Activated B cell treated with CpG ODN at 0.5 μM for 24 hours (primary cell): ENCODE results near the gene DCST1. TPM values are rescaled to one million over a fixed set of nuclear protein-coding genes. Genes with fewer than 3 reads are reported as not detected.
A peak's percentile ranks its signal among the peaks of the same experiment; 100 is the strongest.

Experiments used
- ATAC-seq: fragments of 200-7000 bp; cut with Tn5 transposase; one replicate; pipeline ENCODE4 v1.10.0; 2021; ENCODE audit warnings: low read depth, mild to moderate bottlenecking, moderate library complexity
- CTCF ChIA-PET: fragments of 350-600 bp; sonication (Branson Sonifier 250); formaldehyde crosslinking; loops from one replicate; lab custom pipeline; 2021; ENCODE audit warnings: antibody characterized with exemption; lab: Charles Lee
- POLR2A ChIA-PET: fragments of 350-600 bp; sonication (Branson Sonifier 250); formaldehyde crosslinking; loops from one replicate; lab custom pipeline; 2021; ENCODE audit warnings: antibody characterized with exemption; lab: Charles Lee
- DNase-seq: peaks from one replicate; pipeline ENCODE4 v3.0.0; 2022
- H3K27ac Mint-ChIP-seq: one replicate; pipeline ENCODE4 v1.8.0; 2020; ENCODE audit warnings: mixed read lengths
- H3K27me3 Mint-ChIP-seq: one replicate; pipeline ENCODE4 v1.8.0; 2021; ENCODE audit warnings: mixed read lengths
- H3K36me3 Mint-ChIP-seq: one replicate; pipeline ENCODE4 v1.8.0; 2021; ENCODE audit warnings: low read depth, mixed read lengths
- H3K4me1 Mint-ChIP-seq: one replicate; pipeline ENCODE4 v1.8.0; 2021; ENCODE audit warnings: mixed read lengths
- H3K4me3 Mint-ChIP-seq: one replicate; pipeline ENCODE4 v1.8.0; 2020; ENCODE audit warnings: mild to moderate bottlenecking, mixed read lengths
- H3K9me3 Mint-ChIP-seq: one replicate; pipeline ENCODE4 v1.8.0; 2020; ENCODE audit warnings: mixed read lengths
- intact Hi-C: fragments of 100-400 bp; cut with micrococcal nuclease; formaldehyde crosslinking; loops from one replicate; pipeline ENCODE4 v1.15.1; 2024
- total RNA-seq: library from RNA; stranded (reverse); gene quantifications from 2 replicates; pipeline ENCODE4 v1.2.3, GENCODE V29; 2022
- TF ChIP-seq, protein P1 (sequence below): fragments of 200-600 bp; IDR thresholded peaks from one replicate; pipeline ENCODE4 v1.8.0; 2022; ENCODE audit warnings: antibody characterized with exemption, mild to moderate bottlenecking

The DCST1 gene
- total RNA-seq, 1 donor from 2014 or later, result not detected

DNA sequence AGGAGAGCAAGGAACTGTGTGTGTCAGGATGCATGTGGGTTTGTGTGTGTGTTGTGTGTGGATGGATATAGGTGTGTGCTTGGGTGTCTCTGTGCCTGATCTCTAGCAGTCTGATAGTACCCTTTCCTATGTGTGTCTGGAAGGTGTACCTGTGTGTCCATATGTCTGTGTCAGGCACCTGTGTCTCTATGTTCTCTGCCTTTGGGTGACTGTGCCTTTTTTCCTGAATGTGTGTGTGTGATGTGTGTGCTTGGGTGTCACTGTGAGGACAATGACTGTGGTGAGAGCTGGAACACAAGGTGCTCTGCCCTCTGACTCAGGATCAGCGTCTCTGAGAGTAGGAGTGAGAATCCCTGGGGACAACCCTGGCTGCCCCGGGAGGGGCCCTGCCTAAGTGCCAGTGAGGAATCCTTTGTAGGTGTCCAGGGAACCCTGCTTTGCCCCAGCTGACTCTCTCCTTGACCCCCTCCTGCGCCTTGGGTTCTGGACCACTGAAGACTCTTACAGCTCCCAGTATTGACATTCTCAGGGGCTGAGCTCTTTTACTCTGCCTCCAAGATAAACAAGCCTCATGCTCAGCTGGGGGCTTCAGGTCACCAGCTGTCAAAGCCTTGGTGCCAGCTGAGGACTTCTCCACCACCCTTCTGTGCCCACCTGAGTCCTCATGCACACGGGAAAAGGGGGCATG, 44.3 kb downstream of the DCST1 start:
- ChIA-PET CTCF (interaction anchor here (1.4 kb wide), 1 partner anchor 16 kb away, joined by 4 read pairs; no protein-coding TSS in a partner anchor), POLR2A (interaction anchor here (0.6 to 1.3 kb wide), 4 partner anchors 13 to 590 kb away, joined by 3 to 4 read pairs (median 3); partner anchors contain the start of gene EFNA4)
- TF ChIP-seq, protein P1, sequence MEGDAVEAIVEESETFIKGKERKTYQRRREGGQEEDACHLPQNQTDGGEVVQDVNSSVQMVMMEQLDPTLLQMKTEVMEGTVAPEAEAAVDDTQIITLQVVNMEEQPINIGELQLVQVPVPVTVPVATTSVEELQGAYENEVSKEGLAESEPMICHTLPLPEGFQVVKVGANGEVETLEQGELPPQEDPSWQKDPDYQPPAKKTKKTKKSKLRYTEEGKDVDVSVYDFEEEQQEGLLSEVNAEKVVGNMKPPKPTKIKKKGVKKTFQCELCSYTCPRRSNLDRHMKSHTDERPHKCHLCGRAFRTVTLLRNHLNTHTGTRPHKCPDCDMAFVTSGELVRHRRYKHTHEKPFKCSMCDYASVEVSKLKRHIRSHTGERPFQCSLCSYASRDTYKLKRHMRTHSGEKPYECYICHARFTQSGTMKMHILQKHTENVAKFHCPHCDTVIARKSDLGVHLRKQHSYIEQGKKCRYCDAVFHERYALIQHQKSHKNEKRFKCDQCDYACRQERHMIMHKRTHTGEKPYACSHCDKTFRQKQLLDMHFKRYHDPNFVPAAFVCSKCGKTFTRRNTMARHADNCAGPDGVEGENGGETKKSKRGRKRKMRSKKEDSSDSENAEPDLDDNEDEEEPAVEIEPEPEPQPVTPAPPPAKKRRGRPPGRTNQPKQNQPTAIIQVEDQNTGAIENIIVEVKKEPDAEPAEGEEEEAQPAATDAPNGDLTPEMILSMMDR, result no peak
- no peak for ATAC-seq
- intact Hi-C loops, result no loop called here
- DNase-seq, result no peak
- Mint-ChIP-seq H3K27ac (no peak overlapping the region), H3K27me3 (peaks cover 18% of the 10 kb centered on the region), H3K4me1 (peaks cover 47% of the 10 kb centered on the region), H3K36me3 (no peaks in the 10 kb centered on the region), H3K9me3 (no peaks in the 10 kb centered on the region), H3K4me3 (peak overlapping the region; percentile 55)

DNA sequence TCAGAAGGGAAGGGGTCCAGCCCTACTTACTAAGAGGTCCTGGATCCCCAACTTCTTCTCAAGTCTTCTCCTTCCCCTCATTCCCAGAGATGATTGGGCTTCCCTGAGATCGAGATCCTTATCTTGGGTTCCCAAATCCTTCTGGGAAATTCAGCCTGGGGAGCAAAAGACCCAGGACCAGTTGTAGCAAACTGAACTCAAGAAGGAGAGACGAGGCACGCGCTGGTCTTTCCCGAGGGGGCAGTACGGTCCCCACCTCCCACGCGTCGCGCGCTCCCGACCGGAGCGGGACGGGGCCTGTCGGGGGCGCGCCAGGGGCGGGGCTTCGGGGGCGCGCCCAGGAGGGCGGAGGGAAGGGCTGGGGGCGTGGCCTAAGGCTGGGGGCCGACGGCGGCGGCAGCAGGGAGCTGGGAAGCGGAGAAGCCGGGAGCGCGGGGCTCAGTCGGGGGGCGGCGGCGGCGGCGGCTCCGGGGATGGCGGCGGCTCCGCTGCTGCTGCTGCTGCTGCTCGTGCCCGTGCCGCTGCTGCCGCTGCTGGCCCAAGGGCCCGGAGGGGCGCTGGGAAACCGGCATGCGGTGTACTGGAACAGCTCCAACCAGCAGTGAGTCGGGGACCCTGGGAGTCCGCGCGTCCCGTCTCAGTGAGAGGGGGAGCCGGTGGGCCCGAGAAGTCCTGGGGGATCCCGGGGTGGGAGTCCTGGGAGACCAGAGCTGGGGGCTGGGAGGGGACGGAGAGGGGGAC, 45.0 kb downstream of the DCST1 start, which contains the start of gene EFNA3:
EFNA3 (plus strand) TSS at position 369 of the 741 bp plus-strand sequence; CDS start at position 474, 105 bp downstream.
- intact Hi-C loops, result loop anchor here (1.0 kb wide), 1 partner anchor 7 kb away; no protein-coding TSS in a partner anchor
- CTCF ChIA-PET, result interaction anchor here (1.1 to 1.5 kb wide), 3 partner anchors 8 to 94 kb away, joined by 3 to 4 read pairs (median 3); partner anchors contain the start of gene KRTCAP2
- H3K27me3 Mint-ChIP-seq, result peaks cover 20% of the 10 kb centered on the region

DNA sequence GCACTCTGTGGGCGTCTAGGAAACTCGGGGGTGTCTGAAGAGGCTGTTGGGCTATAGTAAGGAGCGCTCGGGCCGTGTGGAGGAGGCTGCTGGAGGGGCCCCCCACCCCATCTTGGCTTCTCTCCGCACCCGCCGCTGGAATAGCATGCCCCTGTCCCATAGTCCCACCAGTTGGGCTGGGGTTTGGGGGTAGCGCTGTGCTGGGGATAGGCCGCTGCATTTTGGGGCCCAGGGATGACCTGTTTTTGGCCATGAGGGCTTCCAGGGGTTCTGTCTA, 45.5 kb downstream of the DCST1 start:
- POLR2A ChIA-PET, result interaction anchor here (0.7 to 1.4 kb wide), 5 partner anchors 15 to 94 kb away, joined by 3 to 4 read pairs (median 3); partner anchors contain the start of genes ADAM15, KRTCAP2 and SLC50A1

More for the DNA sequence above, 45.0 kb downstream of the DCST1 start, which contains the start of gene EFNA3:
- Mint-ChIP-seq H3K4me1 (peaks cover 42% of the 10 kb centered on the region), H3K36me3 (no peaks in the 10 kb centered on the region), H3K9me3 (no peaks in the 10 kb centered on the region), H3K27ac (peak within 1 kb of the TSS; percentile 74), H3K4me3 (peak within 1 kb of the TSS; percentile 77)
- ATAC-seq (peak; percentile 70), DNase-seq (peak; percentile 74)
- POLR2A ChIA-PET, result interaction anchor here (0.6 to 1.4 kb wide), 8 partner anchors 14 to 589 kb away, joined by 3 to 4 read pairs (median 3); partner anchors contain the start of genes ADAM15, KRTCAP2 and SLC50A1
- TF ChIP-seq, protein P1, result no peak

DNA sequence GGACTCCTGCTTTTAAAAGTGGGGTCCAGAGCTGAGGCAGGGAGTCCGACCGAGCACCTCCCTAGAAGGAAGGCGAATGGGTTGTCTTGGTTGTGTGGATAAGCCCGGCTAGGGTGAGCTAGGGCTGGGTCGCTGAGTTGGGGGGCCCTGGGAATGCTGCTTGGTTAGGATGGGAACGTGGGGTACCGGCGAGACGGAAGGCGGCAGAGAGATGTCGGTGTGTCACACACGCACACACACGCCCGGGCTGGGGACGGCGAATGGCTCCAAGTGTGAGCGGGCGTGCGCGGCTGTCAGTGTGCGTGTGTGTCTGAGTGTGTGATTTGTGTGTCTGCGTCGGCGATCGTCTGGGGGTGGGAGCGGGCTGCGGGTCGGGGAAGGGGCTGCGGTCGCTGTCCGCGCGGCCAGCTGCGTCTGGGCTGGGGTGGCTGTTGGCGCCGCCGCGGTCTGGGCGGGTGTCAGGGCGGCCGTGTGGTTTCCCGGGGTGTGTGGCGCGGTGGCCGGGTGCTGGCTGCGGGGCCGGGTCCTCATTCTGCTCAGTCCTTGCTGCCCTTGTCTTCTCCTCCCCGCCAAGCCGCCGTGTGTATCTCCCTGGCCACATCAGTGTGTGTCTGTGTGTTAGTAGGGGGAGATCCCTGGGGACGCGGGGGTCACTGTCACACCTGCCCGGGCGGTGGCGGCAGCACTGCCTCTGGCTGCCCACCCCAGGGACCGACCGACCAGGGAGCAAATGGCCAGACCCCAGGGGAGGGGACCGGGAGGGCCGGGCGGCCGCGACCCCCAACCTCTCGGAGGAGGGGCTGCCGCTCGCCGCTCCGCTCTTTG, 46.1 kb downstream of the DCST1 start:
- peaks cover 28% of the 10 kb centered on the region for H3K27me3 Mint-ChIP-seq

More for the DNA sequence above, 45.5 kb downstream of the DCST1 start:
- no peaks in the 10 kb centered on the region for H3K36me3 Mint-ChIP-seq
- TF ChIP-seq, protein P1, result no peak
- DNase-seq (no peak), ATAC-seq (no peak)
- H3K4me3 Mint-ChIP-seq, result peak overlapping the region; percentile 77
- no peaks in the 10 kb centered on the region for H3K9me3 Mint-ChIP-seq
- H3K27me3 Mint-ChIP-seq, result peaks cover 26% of the 10 kb centered on the region
- H3K4me1 Mint-ChIP-seq, result peaks cover 43% of the 10 kb centered on the region
- peak overlapping the region; percentile 74 for H3K27ac Mint-ChIP-seq
- intact Hi-C loops, result loop anchor here (1.0 kb wide), 1 partner anchor 8 kb away; no protein-coding TSS in a partner anchor
- CTCF ChIA-PET, result interaction anchor here (1.1 to 1.5 kb wide), 3 partner anchors 8 to 94 kb away, joined by 3 to 4 read pairs (median 3); partner anchors contain the start of gene KRTCAP2

More for the DNA sequence above, 46.1 kb downstream of the DCST1 start:
- ATAC-seq (no peak), DNase-seq (no peak)
- intact Hi-C loops, result loop anchor here (1.0 kb wide), 1 partner anchor 8 kb away; no protein-coding TSS in a partner anchor
- peak overlapping the region; percentile 77 for H3K4me3 Mint-ChIP-seq
- no peaks in the 10 kb centered on the region for H3K36me3 Mint-ChIP-seq
- ChIA-PET POLR2A (interaction anchor here (0.6 to 2.4 kb wide), 8 partner anchors 9 to 90 kb away, joined by 3 to 7 read pairs (median 3); partner anchors contain the start of genes ADAM15 and SLC50A1), CTCF (interaction anchor here (1.1 to 1.5 kb wide), 2 partner anchors 9 to 93 kb away, joined by 3 read pairs; partner anchors contain the start of gene KRTCAP2)
- peaks cover 47% of the 10 kb centered on the region for H3K4me1 Mint-ChIP-seq
- no peaks in the 10 kb centered on the region for H3K9me3 Mint-ChIP-seq
- TF ChIP-seq, protein P1, result no peak
- H3K27ac Mint-ChIP-seq, result peak overlapping the region; percentile 74
